Suppressor macrophage (primary cell): ENCODE measurements around the gene LYL1.

ENCODE experiments used
- DNase-seq, 4 experiments: peaks; one replicate each; pipeline ENCODE4 v3.0.0-alpha.2; 2020 to 2022

The LYL1 gene

GRCh38 chr19:13055213-13056051, 47.2 kb downstream of the LYL1 start:
- no peak for DNase-seq

GRCh38 chr19:13054626-13055212, 47.9 kb downstream of the LYL1 start:
- no peak for DNase-seq

GRCh38 chr19:13053761-13054625, 48.7 kb downstream of the LYL1 start:
- no peak for DNase-seq

- DNase-seq, result peak in 2 of 4 experiments; percentile 8 to 20
Observed at GRCh38 chr19:13053238-13053637, 49.4 kb downstream of the LYL1 start.

- DNase-seq, result no peak
Observed at GRCh38 chr19:13052447-13053175, 50.0 kb downstream of the LYL1 start.

GRCh38 chr19:13051557-13052165, 51.0 kb downstream of the LYL1 start:
- DNase-seq, result peak; percentile 6 to 61 (median 25)

GRCh38 chr19:13050274-13050673, 52.4 kb downstream of the LYL1 start:
- no peak for DNase-seq
